PFSK-1 (cell line): ENCODE measurements around the gene TYROBP.

Experiments
- FOXP2 ChIP-seq: optimal IDR thresholded peaks from 2 replicates; pipeline ENCODE3; 2011; ENCODE audit warnings: borderline replicate concordance, control low read depth, inconsistent platforms; ENCODE audit not compliant: insufficient read depth; ENCODE audit errors: extremely low read length, extremely low read depth
- POLR2AphosphoS5 ChIP-seq: IDR thresholded peaks from 2 replicates; pipeline ENCODE4 v1.6.1; 2012; ENCODE audit warnings: low read depth, mild to moderate bottlenecking, control low read depth, low read length, moderate library complexity
- REST ChIP-seq, 2 experiments: IDR thresholded peaks; 2 replicates each; pipeline versions ENCODE4 v1.6.1 to v1.8.0; 2011 to 2012; ENCODE audit warnings: low read depth in 2 of 2, low read length in 2 of 2, control low read depth in 1 of 2, inconsistent platforms in 1 of 2, mild to moderate bottlenecking in 1 of 2, moderate library complexity in 1 of 2; ENCODE audit not compliant: insufficient read depth in 1 of 2
- SIN3A ChIP-seq: IDR thresholded peaks from 2 replicates; pipeline ENCODE4 v1.6.1; 2012; ENCODE audit warnings: mild to moderate bottlenecking, low read length, moderate library complexity, borderline replicate concordance; ENCODE audit not compliant: insufficient read depth
- TAF1 ChIP-seq: IDR thresholded peaks from 2 replicates; pipeline ENCODE4 v1.6.1; 2012; ENCODE audit warnings: low read length, control low read depth, borderline replicate concordance; ENCODE audit not compliant: insufficient read depth

TYROBP gene

GRCh38 chr19:35908973-35909683, 1.0 kb upstream of the TYROBP start:
- TF ChIP-seq REST (IDR thresholded peaks at IDR 0.05; ENCODE audit: insufficient read depth in 1 of 2, low read depth in 2 of 2, low read length in 2 of 2) (no peak), SIN3A (no peak), FOXP2 (no peak), POLR2AphosphoS5 (no peak)

DNA sequence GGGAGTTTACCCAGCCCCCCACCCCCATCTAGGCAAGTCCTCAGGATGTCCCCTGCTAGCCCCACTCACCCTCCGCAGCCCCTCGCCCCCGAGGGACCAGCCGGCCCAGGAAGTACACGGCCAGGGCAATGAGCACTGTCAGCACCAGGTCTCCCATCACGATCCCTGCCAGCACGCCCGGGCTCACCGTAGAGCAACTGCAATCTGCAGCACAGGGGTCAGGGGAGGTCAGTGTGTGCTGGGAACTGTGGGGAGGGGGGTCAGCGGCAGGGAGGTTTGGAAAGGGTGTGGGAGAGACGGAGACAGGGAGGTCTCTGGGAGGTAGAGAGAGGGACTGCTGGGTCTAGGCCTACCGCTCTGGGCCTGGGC, 734 bp downstream of the TYROBP start:
- TF ChIP-seq FOXP2 (no peak), POLR2AphosphoS5 (no peak), SIN3A (no peak), REST (IDR thresholded peaks at IDR 0.05; ENCODE audit: insufficient read depth in 1 of 2, low read depth in 2 of 2, low read length in 2 of 2) (no peak), TAF1 (no peak)

DNA sequence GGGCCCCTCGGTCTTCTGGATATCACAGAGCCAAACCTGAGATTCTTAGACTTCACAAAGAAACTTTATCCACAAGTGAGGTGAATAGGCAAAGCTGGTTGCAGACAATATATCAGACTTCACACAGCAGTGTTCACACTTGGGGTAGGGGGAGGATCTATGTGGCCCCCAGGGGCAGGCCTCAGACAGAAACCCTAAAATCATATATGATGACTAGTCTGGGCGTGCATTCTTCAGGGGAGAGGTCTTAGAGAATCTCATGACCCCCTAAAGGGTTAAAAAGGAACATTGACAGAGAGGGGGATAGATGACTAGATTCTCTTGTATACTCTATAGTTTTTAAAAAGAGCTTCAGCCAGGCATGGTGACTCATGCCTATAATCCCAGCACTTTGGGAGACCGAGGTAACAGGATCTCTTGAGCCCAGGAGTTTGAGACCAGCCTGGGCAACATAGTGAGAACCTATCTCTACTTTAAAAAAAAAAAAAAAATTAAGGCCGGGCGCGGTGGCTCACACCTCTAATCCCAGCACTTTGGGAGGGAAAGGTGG, 2.8 kb downstream of the TYROBP start:
- no peak for TF ChIP-seq TAF1
- TF ChIP-seq SIN3A = no peak
- TF ChIP-seq FOXP2 = no peak
- no peak for TF ChIP-seq REST (IDR thresholded peaks at IDR 0.05; ENCODE audit: insufficient read depth in 1 of 2, low read depth in 2 of 2, low read length in 2 of 2)
- TF ChIP-seq POLR2AphosphoS5 = no peak

- no peak for TF ChIP-seq SIN3A
- no peak for TF ChIP-seq TAF1
- TF ChIP-seq POLR2AphosphoS5 = no peak
- no peak for TF ChIP-seq FOXP2
- no peak for TF ChIP-seq REST (IDR thresholded peaks at IDR 0.05; ENCODE audit: insufficient read depth in 1 of 2, low read depth in 2 of 2, low read length in 2 of 2)
These were observed 3.6 kb downstream of the TYROBP start for GRCh38 chr19:35904311-35905068.
